ENCODE data around the gene RCCD1.

Gene RCCD1

DNA sequence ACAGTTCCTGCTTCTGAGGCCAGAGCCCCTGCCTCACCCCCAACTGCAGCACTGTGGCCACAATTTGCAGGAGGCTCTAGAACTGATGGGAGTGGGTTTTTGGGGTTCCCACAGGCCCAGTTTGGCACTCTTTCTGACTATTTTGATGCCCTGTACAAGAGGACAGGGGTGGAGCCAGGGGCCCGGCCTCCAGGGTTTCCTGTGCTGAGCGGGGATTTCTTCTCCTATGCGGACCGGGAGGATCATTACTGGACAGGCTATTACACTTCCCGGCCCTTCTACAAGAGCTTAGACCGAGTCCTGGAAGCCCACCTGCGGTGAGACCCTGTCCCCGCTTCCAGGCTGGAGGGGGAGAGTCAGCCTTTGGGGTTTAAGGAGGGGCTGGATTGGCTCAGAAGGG lies 44.7 kb upstream of the RCCD1 start:
- no peak overlapping the region for H3K4me3 ChIP-seq (ENCODE audit: low read length)
- TF ChIP-seq, protein P1, sequence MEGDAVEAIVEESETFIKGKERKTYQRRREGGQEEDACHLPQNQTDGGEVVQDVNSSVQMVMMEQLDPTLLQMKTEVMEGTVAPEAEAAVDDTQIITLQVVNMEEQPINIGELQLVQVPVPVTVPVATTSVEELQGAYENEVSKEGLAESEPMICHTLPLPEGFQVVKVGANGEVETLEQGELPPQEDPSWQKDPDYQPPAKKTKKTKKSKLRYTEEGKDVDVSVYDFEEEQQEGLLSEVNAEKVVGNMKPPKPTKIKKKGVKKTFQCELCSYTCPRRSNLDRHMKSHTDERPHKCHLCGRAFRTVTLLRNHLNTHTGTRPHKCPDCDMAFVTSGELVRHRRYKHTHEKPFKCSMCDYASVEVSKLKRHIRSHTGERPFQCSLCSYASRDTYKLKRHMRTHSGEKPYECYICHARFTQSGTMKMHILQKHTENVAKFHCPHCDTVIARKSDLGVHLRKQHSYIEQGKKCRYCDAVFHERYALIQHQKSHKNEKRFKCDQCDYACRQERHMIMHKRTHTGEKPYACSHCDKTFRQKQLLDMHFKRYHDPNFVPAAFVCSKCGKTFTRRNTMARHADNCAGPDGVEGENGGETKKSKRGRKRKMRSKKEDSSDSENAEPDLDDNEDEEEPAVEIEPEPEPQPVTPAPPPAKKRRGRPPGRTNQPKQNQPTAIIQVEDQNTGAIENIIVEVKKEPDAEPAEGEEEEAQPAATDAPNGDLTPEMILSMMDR (IDR thresholded peaks at IDR 0.05; ENCODE audit: insufficient read depth, low read depth, low read length, missing control alignments): no peak
- DNase-seq (ENCODE audit: low read depth): no peak

DNA sequence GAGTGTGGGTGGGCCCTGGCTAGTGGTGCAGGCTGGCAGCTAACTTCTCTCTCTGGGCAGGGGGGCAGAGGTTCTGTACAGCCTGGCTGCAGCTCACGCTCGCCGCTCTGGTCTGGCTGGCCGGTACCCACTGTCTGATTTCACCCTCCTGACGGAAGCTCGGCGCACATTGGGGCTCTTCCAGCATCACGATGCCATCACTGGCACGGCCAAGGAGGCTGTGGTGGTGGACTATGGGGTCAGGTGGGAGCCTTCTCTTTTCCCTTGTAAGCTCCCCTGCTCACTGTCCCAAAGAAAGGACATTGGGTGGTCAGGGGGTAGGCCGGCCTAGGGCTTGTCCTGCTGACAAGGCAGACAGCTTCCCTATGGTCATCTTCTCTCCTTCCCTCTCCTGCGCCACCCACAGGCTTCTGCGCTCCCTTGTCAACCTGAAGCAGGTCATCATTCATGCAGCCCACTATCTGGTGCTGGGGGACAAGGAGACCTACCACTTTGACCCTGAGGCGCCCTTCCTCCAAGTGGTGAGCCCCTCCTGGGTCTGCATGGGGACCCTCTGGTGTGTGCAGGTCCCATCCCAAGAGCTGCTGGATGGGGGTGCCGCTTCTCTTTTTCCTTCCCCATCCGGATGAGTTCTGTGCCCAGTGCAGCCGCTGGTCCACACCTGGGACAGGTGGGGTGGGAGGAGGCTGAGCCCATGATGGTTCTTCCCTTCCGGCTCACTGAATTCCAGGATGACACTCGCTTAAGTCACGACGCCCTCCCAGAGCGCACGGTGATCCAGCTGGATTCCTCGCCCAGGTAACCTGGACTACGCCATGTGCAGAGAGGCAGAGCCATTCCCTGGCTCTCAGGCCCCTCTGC lies 44.0 kb upstream of the RCCD1 start:
- H3K4me3 ChIP-seq (ENCODE audit: low read length): no peak overlapping the region
- TF ChIP-seq, protein P1 (IDR thresholded peaks at IDR 0.05; ENCODE audit: insufficient read depth, low read depth, low read length, missing control alignments): no peak
- DNase-seq (ENCODE audit: low read depth): no peak

DNA sequence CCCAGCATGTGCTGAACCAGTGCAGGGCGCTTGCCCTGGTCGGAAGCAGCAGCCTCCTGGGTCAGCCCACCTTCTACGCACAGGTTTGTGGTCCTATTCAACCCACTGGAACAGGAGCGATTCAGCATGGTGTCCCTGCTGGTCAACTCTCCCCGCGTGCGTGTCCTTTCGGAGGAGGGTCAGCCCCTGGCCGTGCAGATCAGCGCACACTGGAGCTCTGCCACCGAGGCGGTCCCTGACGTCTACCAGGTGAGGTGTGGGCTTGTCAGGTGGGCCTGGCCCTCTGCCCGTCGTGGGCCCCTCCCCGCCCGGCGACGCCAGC lies 43.4 kb upstream of the RCCD1 start:
- TF ChIP-seq, protein P1 (IDR thresholded peaks at IDR 0.05; ENCODE audit: insufficient read depth, low read depth, low read length, missing control alignments): no peak
- DNase-seq (ENCODE audit: low read depth): no peak
- no peak overlapping the region for H3K4me3 ChIP-seq (ENCODE audit: low read length)

DNA sequence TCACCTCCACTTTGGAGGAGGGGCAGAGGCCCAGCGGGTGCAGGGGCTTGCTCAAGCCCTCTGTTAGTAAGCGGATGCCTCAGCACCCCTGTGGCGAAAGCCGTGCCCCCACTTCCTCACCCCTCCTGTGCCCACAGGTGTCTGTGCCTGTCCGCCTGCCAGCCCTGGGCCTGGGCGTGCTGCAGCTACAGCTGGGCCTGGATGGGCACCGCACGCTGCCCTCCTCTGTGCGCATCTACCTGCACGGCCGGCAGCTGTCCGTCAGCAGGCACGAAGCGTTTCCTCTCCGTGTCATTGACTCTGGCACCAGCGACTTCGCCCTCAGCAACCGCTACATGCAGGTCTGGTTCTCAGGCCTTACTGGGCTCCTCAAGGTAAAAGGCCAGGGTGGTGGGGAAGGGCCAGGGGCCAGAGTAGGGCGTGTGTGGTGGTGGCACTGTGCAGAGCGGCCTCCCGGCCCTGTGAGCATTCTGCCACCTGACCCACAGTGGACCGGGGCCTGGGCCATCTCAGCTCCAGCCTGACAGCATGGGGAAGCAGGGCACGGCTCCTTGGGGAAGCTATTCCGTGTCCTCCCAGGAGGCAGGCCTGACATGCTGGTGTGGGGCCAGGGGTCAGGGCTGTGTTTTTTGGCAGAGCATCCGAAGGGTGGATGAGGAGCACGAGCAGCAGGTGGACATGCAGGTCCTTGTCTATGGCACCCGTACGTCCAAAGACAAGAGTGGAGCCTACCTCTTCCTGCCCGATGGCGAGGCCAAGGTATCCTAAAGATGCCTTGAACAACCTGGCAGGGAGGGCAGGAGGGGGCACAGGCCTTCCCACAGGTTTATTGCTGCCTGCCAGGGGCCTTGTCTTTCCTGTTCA lies 42.5 kb upstream of the RCCD1 start:
- TF ChIP-seq, protein P1 (IDR thresholded peaks at IDR 0.05; ENCODE audit: insufficient read depth, low read depth, low read length, missing control alignments): no peak
- no peak overlapping the region for H3K4me3 ChIP-seq (ENCODE audit: low read length)
- no peak for DNase-seq (ENCODE audit: low read depth)

DNA sequence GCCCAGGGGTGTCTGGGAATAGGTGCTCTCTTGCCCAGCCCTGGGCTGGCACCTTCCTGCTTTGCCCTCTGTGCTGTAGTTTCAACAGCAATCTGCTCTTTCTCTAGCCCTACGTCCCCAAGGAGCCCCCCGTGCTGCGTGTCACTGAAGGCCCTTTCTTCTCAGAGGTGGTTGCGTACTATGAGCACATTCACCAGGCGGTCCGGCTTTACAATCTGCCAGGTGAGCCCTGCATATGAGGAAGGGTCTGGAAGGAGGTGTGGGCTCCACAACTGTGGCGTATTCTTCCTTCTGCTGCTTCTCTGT lies 42.0 kb upstream of the RCCD1 start:
- DNase-seq (ENCODE audit: low read depth): no peak
- no peak overlapping the region for H3K4me3 ChIP-seq (ENCODE audit: low read length)
- TF ChIP-seq, protein P1 (IDR thresholded peaks at IDR 0.05; ENCODE audit: insufficient read depth, low read depth, low read length, missing control alignments): no peak

DNA sequence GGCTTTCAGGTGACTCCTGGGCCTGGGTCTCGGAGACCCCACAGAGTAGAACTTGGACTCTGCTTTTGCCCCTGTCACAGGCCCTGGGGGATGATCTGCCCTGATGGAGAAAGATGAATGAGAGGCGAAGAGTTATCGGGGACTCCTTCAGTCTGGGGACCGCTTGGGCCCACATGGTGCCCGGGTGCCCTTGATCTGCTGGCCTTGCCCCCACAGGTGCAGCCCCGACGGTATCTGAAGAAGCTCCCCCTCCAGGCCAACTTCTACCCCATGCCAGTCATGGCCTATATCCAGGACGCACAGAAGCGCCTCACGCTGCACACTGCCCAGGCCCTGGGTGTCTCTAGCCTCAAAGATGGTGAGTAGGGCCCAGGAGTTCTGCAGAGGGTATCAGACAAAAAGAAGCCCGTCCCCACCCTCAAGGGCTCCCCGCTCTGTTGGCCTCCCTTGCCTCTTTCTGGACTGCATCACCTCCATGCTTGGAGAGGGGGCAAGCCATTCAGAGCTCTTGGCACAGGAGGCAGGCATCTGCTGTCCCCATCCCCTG lies 41.2 kb upstream of the RCCD1 start:
- no peak overlapping the region for H3K4me3 ChIP-seq (ENCODE audit: low read length)
- TF ChIP-seq, protein P1 (IDR thresholded peaks at IDR 0.05; ENCODE audit: insufficient read depth, low read depth, low read length, missing control alignments): no peak
- DNase-seq (ENCODE audit: low read depth): no peak

All from epithelial cell of esophagus (primary cell).